GM19193 (cell line): ENCODE data around the gene LRCOL1.

ENCODE experiments used
- POLR2A ChIP-seq: IDR thresholded peaks from 4 replicates; pipeline ENCODE4 v1.6.1; 2011; ENCODE audit not compliant: insufficient read depth, insufficient read length; ENCODE audit errors: extremely low read depth

Gene LRCOL1

DNA sequence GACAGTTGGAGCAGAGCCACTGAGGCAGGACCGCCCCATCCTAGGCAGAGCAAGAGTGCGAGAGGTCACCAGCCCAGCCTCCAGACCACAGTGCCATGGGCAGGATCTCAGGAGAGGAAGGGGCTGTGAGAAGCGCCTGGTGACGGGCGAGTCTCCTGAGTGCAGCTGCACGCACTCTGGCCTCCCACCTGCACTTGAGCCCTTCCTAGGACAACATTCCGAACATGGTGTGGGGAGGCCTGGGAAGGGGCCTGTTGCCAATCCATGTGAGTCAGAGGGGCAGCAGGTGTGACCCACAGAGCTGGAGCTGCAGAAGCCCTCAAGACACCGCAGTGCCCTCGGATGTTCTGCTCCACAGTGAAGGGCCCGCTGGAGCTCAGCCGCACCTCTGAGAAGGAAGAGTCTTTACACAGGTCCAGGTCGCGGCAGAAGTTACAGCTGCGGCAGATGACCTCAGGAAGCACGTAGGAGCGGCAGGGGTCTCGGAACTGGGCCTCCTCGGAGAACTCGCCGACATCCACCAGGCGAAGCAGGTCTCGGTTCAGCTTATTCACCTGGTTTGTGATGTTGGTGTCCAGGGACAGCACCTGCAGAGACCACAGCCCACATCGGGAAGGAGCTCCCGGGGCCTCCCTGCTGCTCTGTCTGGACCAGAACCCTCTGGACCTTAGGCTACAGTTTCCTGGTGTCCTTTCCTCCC, 15.5 kb upstream of the LRCOL1 start:
- TF ChIP-seq POLR2A: no peak

DNA sequence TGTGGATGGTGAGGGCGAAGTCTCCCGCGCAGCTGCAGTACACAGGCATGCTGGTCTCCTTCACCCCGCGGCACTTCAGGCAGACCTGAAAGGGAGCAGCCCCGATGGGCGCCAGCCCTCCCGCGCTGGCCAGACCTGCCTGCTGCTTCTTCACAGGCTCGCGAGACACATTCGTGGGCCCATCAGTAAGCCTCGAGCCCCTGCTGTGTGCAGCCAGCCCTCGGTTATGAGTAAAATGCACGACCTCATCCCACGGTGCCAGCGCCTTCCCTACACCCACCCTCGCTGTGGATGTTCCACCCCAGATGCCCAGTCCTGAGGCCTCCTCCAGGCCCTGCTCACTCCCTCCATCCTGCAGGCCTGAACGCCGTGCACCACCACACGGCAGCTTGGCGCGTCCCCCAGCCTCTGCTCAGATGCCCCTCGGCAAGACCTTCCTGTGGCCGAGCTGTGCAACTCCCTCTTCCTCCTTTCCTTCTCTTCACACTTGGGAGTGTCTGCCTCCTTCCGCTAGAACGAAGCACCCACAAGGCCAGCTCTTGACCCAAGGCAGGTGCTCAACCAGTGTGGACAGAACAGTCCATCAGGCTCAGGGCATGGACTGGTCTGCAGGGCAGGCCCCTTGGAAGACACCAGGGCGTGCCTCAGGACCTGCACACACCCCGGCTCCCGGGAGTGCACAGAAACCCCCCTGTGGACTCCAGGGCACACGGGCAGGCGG, 14.7 kb upstream of the LRCOL1 start:
- TF ChIP-seq POLR2A: no peak

DNA sequence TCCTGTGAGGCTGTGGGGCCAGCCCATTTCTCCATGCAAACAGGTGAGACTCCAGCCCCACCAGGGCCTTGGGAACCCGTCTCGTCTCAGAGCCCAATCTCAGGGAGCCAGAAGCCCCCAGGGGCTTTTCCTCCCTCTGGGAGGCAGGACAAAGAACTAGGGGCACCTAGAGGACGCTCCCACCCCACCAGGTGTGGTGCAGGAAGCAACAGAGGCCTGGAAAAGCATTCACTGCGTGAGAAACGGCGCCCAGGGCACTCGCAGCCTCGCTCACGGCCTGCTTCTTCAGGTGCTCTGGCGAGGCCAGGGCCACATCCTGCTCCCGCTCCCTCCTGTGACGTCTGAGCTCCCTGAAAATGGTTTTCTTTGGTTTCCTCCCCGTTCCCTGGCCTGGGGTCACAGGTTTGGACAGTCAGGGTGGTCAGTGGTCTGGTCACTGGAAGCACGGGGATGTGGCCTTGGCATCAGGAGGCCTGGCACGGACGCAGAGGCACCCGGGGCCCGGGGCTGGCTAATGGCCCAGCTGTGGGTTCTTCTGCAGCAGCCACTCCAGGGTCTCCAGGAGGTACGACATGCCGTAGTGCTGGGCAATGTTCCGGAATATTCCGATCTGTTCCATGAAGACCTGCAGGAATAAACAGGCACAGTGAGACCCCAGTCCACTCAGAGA, 13.9 kb upstream of the LRCOL1 start:
- TF ChIP-seq POLR2A: no peak

DNA sequence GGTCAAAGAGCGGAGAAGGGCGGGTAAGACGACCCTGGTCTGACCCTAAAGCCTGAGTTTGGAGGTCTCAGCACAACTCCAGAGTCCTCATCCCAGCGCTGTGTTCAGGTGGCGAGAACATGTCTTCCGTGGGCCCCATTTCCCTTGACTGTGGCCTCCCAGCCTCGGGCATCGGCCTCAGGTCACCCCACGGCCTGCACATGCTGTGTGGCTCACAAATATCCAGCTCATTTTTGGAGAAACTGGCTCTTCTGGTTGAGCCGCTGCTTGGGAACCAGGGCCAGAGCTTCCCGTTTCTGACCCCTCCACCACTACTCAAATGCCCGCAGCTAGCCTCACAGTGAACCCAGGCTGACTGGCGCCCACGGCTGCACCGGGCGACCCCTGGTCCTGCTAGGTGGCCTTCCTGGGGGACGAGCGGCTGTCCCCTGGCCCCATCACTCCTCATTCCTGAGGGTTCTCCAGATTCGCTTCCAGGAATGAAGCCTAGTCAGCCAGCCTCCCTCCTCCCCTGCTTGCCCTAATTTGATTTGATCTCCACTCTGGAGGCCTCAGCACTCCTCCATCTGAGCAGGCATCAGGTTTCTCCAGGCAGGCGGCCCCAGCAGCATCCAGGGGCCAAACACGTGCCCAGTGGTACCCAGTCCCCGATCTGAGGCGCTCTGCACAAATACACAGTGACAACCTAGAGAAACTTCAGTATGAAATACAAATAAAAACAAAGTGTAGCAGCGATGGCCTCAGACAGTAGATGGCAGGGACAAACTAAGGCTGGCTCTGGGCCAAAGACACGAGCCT, 12.9 kb upstream of the LRCOL1 start:
- no peak for TF ChIP-seq POLR2A

DNA sequence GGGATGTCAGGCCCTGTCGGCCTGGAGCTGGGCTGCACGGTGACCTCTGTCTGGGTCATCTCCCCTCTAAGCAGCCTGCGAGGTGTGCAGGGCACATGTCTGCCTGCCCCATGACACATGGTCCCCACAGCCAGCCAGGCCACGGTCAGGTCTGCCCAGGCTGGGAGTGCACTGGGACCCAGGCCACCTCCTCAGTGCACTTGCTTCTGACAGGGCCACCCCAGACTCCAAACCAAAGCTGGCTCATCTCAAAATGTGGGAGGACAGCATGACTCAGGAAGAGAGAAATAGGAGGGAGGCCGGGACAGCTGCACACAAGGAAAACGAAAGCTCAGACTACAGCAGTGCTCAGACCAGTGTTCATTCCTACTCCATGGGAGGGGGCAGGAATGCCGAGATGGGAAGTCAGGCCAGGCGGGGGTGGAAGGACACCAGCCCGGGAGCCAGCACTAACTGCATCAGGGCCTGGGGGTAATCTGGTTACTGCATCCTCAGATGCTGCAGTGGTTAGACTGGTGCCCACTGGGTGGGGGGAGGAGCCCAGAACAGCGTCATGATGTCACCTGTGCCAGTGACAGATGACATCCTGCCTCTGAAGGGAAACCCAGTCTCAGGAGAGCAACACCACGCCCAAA, 12.2 kb upstream of the LRCOL1 start:
- TF ChIP-seq POLR2A: no peak

DNA sequence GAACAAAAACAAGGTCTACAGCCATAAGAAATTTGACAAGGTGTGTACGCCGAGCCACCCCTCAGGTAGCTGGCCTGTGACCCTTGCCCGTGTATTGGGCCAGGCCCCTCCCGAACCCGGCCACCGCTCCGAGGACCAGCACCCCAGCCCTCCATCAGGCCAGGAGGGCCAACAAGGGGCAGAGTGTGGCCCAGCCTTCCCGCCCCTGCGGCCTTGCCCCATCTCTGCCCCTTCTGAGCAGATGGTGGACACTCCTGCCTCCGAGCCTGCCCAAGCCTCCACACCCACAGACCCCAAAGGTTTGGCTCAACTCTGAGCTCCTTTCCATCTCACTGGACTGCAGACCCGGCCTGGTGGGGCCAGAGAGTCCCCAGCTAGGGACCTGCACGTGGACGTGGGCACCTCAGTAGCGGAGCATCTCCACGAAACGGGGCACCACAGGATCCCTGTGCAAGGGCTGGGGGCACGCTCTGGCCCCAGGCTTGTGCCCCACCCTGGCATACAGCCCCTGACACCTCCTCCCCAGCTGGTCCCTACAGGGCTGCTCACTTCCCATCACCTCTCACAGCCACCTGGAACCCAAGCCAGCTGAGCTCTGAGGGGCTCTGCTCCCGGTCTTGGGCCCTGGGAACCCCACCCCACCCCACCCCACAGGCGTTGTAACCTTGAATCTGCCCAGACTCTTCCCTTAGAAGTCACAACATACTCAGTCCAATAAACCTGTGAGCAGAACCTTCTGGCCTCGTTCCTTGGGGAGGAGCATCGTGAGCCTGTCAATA, 11.5 kb upstream of the LRCOL1 start:
- TF ChIP-seq POLR2A: no peak

DNA sequence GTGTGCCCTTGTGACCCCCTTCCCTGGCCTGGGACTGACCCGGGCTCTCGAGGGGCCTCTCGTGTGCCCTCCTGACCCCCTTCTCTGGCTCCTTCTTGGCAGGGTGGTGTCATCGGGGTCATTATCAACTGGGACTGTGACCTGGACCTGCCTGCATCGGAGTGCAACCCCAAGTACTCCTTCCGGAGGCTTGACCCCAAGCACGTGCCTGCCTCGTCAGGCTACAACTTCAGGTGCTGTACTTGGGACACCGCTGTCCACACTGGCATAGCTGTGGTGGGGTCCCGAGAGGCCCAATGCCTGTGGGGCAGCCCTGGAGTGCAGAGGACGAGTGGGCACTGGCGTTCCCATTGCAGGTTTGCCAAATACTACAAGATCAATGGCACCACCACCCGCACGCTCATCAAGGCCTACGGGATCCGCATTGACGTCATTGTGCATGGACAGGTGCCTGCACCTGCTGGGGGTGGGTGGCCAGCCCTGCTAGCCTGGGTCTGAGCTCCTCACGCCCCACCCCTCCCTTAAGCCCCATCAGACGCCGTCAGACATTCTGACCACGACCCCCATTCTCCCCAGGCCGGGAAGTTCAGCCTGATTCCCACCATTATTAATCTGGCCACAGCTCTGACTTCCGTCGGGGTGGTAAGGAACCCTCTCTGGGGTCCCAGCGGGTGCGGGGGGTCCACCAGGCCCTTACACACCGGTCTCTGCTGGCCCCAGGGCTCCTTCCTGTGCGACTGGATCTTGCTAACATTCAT, 10.7 kb upstream of the LRCOL1 start:
- TF ChIP-seq POLR2A: no peak

DNA sequence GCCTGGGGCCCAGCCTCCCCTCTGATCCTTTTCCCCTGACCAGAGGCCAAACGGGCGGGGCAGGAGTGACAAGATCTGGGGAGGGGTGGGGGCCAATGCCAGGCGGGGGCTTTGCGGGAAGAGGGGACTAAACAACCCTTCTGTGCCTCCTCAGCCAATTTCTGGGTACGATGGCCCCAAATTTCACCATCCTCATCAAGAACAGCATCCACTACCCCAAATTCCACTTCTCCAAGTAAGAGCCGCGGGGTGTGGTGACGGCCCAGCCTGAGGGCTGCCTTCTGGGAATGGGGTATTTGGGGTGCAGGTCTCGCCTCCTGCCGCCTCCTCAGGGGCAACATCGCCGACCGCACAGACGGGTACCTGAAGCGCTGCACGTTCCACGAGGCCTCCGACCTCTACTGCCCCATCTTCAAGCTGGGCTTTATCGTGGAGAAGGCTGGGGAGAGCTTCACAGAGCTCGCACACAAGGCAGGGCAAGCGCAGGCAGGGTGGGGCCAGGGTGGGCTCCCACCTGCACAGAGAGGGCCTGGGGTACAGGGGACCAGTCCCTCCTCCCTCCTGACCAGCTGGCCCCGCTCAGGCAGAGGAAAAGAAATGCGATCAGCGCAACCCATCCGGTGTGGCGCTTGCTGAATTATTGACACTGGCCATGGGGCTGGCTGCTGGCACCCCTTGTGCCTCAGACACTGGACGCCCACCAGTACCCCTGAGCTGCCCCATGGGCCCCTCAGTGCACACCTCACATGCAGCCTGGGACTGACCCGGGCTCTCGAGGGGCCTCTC, 9.9 kb upstream of the LRCOL1 start:
- no peak for TF ChIP-seq POLR2A

DNA sequence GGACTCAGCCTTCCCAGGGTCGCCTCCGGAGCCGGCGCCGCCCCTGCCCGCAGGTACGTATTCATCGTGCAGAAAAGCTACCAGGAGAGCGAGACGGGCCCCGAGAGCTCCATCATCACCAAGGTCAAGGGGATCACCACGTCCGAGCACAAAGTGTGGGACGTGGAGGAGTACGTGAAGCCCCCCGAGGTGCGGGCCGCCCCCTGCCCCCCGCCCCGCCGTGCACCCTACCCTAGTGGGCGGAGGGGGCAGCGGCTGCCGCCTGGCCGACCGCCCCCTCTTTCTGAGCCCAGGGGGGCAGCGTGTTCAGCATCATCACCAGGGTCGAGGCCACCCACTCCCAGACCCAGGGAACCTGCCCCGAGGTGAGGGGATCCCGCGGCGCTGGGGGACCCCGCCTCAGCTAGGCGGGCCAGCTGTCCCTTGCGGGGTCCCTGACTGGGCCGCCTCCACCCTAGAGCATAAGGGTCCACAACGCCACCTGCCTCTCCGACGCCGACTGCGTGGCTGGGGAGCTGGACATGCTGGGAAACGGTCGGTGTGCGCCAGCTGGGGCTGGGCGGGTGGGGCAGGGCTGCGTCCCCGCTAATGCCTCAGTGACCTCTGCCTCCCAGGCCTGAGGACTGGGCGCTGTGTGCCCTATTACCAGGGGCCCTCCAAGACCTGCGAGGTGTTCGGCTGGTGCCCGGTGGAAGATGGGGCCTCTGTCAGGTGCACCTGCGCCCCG, 9.2 kb upstream of the LRCOL1 start:
- TF ChIP-seq POLR2A: no peak

DNA sequence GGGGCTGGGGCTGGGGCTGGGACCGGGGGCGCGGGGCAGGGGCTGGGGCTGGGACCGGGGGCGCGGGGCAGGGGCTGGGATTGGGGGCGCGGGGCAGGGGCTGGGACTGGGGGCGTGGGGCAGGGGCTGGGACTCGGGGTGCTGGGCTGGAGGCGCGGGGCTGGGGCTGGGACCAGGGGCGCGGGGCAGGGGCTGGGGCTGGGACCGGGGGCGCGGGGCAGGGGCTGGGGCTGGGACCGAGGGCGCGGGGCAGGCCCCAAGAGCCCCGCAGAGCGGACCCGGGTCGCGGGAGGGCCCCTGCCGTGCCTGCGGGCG, 8.6 kb upstream of the LRCOL1 start:
- TF ChIP-seq POLR2A: no peak

DNA sequence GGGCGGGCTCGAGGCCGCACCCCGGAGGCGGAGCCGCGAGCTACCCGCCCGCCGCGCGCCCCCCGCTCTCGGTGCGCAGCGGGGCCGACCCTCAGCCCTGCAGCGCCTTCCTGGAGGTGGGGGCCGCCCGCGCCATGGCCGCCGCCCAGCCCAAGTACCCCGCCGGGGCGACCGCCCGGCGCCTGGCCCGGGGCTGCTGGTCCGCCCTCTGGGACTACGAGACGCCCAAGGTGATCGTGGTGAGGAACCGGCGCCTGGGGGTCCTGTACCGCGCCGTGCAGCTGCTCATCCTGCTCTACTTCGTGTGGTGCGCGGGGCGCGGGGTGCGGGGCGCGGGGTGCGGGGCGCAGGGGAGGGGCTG, 8.3 kb upstream of the LRCOL1 start, which contains the start of gene P2RX2:
TSS of gene P2RX2 (plus strand) at position 94 of the 361 bp plus-strand sequence. CDS start at position 135, 41 bp downstream.
- no peak for TF ChIP-seq POLR2A
